GM12878 (cell line): ENCODE results near the gene CENPP. TPM values are rescaled to one million over a fixed set of nuclear protein-coding genes. Genes with fewer than 3 reads are reported as not detected.

Experiments used
- ATAC-seq: fragments of 200-7000 bp; cut with Tn5 transposase; 3 replicates; pipeline ENCODE4 v1.9.1; 2020; ENCODE audit warnings: mild to moderate bottlenecking, moderate library complexity
- BruUV-seq: library from RNA; stranded (reverse); fragments of 400-500 nt; replicated peaks from 2 replicates; lab custom pipeline; 2021; lab: Mats Ljungman, UMichigan
- CTCF ChIA-PET: fragments of 300-600 bp; sonication (Branson Sonifier 250); formaldehyde crosslinking; extraction: SDS; loops from one replicate; lab custom pipeline; 2021; ENCODE audit warnings: inconsistent platforms; lab: Yijun Ruan, JAX
- POLR2A ChIA-PET: fragments of 350-600 bp; formaldehyde crosslinking; extraction: SDS; loops from one replicate; lab custom pipeline; 2021; ENCODE audit warnings: inconsistent platforms; lab: Charles Lee
- RAD21 ChIA-PET: fragments of 300-600 bp; sonication (Branson Sonifier 250); formaldehyde crosslinking; loops from one replicate; lab custom pipeline; 2023; ENCODE audit warnings: antibody characterized with exemption; ENCODE audit not compliant: unreplicated experiment; lab: Charles Lee
- SMC1A ChIA-PET: fragments of 300-600 bp; sonication (Branson Sonifier 250); formaldehyde crosslinking; loops from one replicate; lab custom pipeline; 2023; ENCODE audit not compliant: unreplicated experiment, uncharacterized antibody; lab: Charles Lee
- DNase-seq: peaks from one replicate; pipeline ENCODE4 v3.0.0-alpha.2; 2011; ENCODE audit warnings: low read depth, low spot score
- FAIRE-seq: peaks from 3 replicates; lab custom pipeline; 2011; peaks lifted over from hg19 to GRCh38; lab: Jason Lieb, UNC
- H2AFZ ChIP-seq: 2 replicates; pipeline ENCODE4 v1.6.0; 2011; ENCODE audit warnings: low read depth, low read length, control low read depth; ENCODE audit not compliant: control insufficient read depth
- H3K27ac ChIP-seq: 2 replicates; pipeline ENCODE4 v1.5.1; 2011; ENCODE audit warnings: control low read depth; ENCODE audit not compliant: control insufficient read depth, insufficient read depth
- H3K27me3 ChIP-seq, 2 experiments: replicated peaks in 1 of 2; 2 replicates each; pipeline versions ENCODE4 v1.6.0 to v1.6.1; 2011; ENCODE audit warnings: low read length in 1 of 2; ENCODE audit not compliant: control insufficient read depth in 2 of 2, insufficient read depth in 2 of 2
- H3K36me3 ChIP-seq, 2 experiments: 2 replicates each; pipeline ENCODE4 v1.5.1; 2011; ENCODE audit warnings: low read length in 1 of 2; ENCODE audit not compliant: control insufficient read depth in 2 of 2, insufficient read depth in 2 of 2
- H3K4me1 ChIP-seq: 2 replicates; pipeline ENCODE4 v1.6.1; 2011; ENCODE audit warnings: mild to moderate bottlenecking, low read length, moderate library complexity, mixed read lengths; ENCODE audit not compliant: control insufficient read depth, insufficient read depth
- H3K4me2 ChIP-seq: 2 replicates; pipeline ENCODE4 v1.6.0; 2011; ENCODE audit warnings: control low read depth; ENCODE audit not compliant: control insufficient read depth, insufficient read depth
- H3K4me3 ChIP-seq: fragments of 200-600 bp; sonication (generic); 2 replicates; pipeline ENCODE4 v1.5.1; 2016
- H3K79me2 ChIP-seq: 2 replicates; pipeline ENCODE4 v1.6.0; 2011; ENCODE audit warnings: low read length; ENCODE audit not compliant: control insufficient read depth, insufficient read depth
- H3K9ac ChIP-seq: 2 replicates; pipeline ENCODE4 v1.8.0; 2011; ENCODE audit warnings: low read length, control low read depth, mixed read lengths; ENCODE audit not compliant: control insufficient read depth, insufficient read depth
- H3K9me3 ChIP-seq: replicated peaks from 3 replicates; pipeline ENCODE4 v1.5.1; 2011; ENCODE audit warnings: mild to moderate bottlenecking, low read length; ENCODE audit not compliant: control insufficient read depth, insufficient read depth
- H4K20me1 ChIP-seq: 2 replicates; pipeline ENCODE4 v1.6.0; 2011; ENCODE audit not compliant: control insufficient read depth, insufficient read depth
- ATF3 ChIP-seq: IDR thresholded peaks from 2 replicates; pipeline ENCODE4 v1.6.1; 2011; ENCODE audit warnings: low read depth, mild to moderate bottlenecking, low read length, moderate library complexity, borderline replicate concordance; ENCODE audit errors: extremely low read depth
- ATF7 ChIP-seq: fragments of 450-650 bp; IDR thresholded peaks from 2 replicates; pipeline ENCODE4 v1.6.1; 2016; ENCODE audit warnings: low read depth, mild to moderate bottlenecking
- BCL11A ChIP-seq: IDR thresholded peaks from 2 replicates; pipeline ENCODE4 v1.6.1; 2011; ENCODE audit warnings: low read depth, low read length
- JUND ChIP-seq: IDR thresholded peaks from 2 replicates; pipeline ENCODE4 v1.6.1; 2012; ENCODE audit warnings: low read depth, mild to moderate bottlenecking, low read length, improper control_type of control experiment, moderate library complexity
- NR2C2 ChIP-seq: IDR thresholded peaks from 2 replicates; pipeline ENCODE4 v1.6.1; 2011; ENCODE audit warnings: borderline replicate concordance, low read depth; ENCODE audit not compliant: control insufficient read depth, insufficient read length
- RBBP5 ChIP-seq: fragments of 200-600 bp; sonication (generic); conservative IDR thresholded peaks from 2 replicates; pipeline ENCODE4 v1.6.1; 2016
- ZBTB11 ChIP-seq: fragments of 450-650 bp; formaldehyde crosslinking; IDR thresholded peaks from 2 replicates; pipeline ENCODE4 v1.5.0; 2022; ENCODE audit warnings: mild to moderate bottlenecking, missing genetic modification characterization
- WGBS: methylation state at CpG from one replicate; pipeline ENCODE4 v1.1.6; 2016; ENCODE audit warnings: low lambda C conversion rate; ENCODE audit not compliant: insufficient replicate concordance, insufficient coverage; ENCODE audit errors: missing lambda C conversion rate; 5-methylcytosine and 5-hydroxymethylcytosine counted together
- in situ Hi-C: fragments of 300-500 bp; cut with MboI; formaldehyde crosslinking; loops from 9 replicates; pipeline ENCODE4 v1.14.3; 2018; ENCODE audit warnings: mixed read lengths
- intact Hi-C: fragments of 100-400 bp; cut with micrococcal nuclease; formaldehyde crosslinking; loops from one replicate; pipeline ENCODE4 v1.14.2; 2022; ENCODE audit not compliant: unreplicated experiment
- polyA plus RNA-seq, 11 experiments: library from polyadenylated mRNA; depleted of rRNA in 4 of 11; unstranded in 6 of 11; stranded (reverse) in 5 of 11; fragments of >200 nt; fragmentation: Nextera tagmentation in 4 of 11; fragmentation: Illumina TruSeq in 1 of 11; extraction: Ambion mirVana in 4 of 11; extraction: Trizol in 1 of 11; gene quantifications; 1 replicate in 1 of 11; 2 replicates in 10 of 11; pipeline versions ENCODE4 v1.2.1 to v1.2.3, GENCODE V29; 2011 to 2016; ENCODE audit warnings: inconsistent platforms in 2 of 11, missing spikeins in 2 of 11, low read depth in 1 of 11
- total RNA-seq, 4 experiments: library from RNA; depleted of rRNA in 3 of 4; stranded (reverse); fragments of >200 nt in 3 of 4; fragmentation: Illumina TruSeq in 1 of 4; extraction: Trizol in 1 of 4; gene quantifications; 2 replicates each; pipeline versions ENCODE4 v1.2.1 to v1.2.3, GENCODE V29; 2013 to 2021
- TF ChIP-seq, protein P1 (sequence below): IDR thresholded peaks from 2 replicates; pipeline ENCODE4 v1.6.1; 2012; ENCODE audit warnings: low read depth, low read length, improper control_type of control experiment
- TF ChIP-seq, protein P2 (sequence below): IDR thresholded peaks from 2 replicates; pipeline ENCODE4 v1.6.1; 2011; ENCODE audit warnings: borderline replicate concordance, low read depth, mild to moderate bottlenecking, moderate library complexity, low read length; ENCODE audit not compliant: insufficient read depth, poor library complexity, severe bottlenecking

CENPP gene
- total and polyA plus RNA-seq, 10 of the 15 experiments (the other 5 are each of a cell fraction or from before 2014, with no cell fraction given): 9.4 to 31.4 (median 19.8) TPM

- Histone ChIP-seq H3K4me3 (no peak overlapping the region), H3K9me3 (no peaks in the 10 kb centered on the region), H3K27ac (no peak overlapping the region), H3K9ac (no peak overlapping the region), H3K4me1 (no peaks in the 10 kb centered on the region; the same call in 1 of the 2 replicates), H3K79me2 (no peaks in the 10 kb centered on the region), H3K4me2 (no peak overlapping the region), H3K36me3 (peaks cover 18 to 43% of the 10 kb centered on the region in 2 experiments), H4K20me1 (no peaks in the 10 kb centered on the region; the same call in 1 of the 2 replicates), H2AFZ (no peak overlapping the region), H3K27me3 (no peaks in the 10 kb centered on the region)
- in situ Hi-C loops: loop anchor here (5.0 kb wide), 1 partner anchor 500 kb away; no protein-coding TSS in a partner anchor
- intact Hi-C loops: loop anchor here (10.0 kb wide), 1 partner anchor 133 kb away; no protein-coding TSS in a partner anchor
- ATAC-seq (no peak), FAIRE-seq (no peak), DNase-seq (no peak)
- no TSS peak for BruUV-seq
- ChIA-PET POLR2A (no interaction called here), RAD21 (no interaction called here), CTCF (no interaction called here), SMC1A (no interaction called here)
- 99% methylated on average over 7 of the region's 7 CpGs for WGBS
- no peak for TF ChIP-seq ATF7
- TF ChIP-seq ATF3: no peak
- no peak for TF ChIP-seq ZBTB11 (CRISPR knock-in tag)
- TF ChIP-seq, protein P1, sequence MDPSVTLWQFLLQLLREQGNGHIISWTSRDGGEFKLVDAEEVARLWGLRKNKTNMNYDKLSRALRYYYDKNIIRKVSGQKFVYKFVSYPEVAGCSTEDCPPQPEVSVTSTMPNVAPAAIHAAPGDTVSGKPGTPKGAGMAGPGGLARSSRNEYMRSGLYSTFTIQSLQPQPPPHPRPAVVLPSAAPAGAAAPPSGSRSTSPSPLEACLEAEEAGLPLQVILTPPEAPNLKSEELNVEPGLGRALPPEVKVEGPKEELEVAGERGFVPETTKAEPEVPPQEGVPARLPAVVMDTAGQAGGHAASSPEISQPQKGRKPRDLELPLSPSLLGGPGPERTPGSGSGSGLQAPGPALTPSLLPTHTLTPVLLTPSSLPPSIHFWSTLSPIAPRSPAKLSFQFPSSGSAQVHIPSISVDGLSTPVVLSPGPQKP: no peak
- TF ChIP-seq, protein P2, sequence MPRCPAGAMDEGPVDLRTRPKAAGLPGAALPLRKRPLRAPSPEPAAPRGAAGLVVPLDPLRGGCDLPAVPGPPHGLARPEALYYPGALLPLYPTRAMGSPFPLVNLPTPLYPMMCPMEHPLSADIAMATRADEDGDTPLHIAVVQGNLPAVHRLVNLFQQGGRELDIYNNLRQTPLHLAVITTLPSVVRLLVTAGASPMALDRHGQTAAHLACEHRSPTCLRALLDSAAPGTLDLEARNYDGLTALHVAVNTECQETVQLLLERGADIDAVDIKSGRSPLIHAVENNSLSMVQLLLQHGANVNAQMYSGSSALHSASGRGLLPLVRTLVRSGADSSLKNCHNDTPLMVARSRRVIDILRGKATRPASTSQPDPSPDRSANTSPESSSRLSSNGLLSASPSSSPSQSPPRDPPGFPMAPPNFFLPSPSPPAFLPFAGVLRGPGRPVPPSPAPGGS: no peak
- TF ChIP-seq NR2C2: no peak
- TF ChIP-seq BCL11A: no peak
- TF ChIP-seq JUND: no peak
- no peak for TF ChIP-seq RBBP5
Measured at GRCh38 chr9:92637326-92637725, 311.6 kb downstream of the CENPP start.
